MCF 10A (cell line): ENCODE results near the gene ULBP2. TPM values are rescaled to one million over a fixed set of nuclear protein-coding genes. Genes with fewer than 3 reads are reported as not detected.

Experiments used
- BruUV-seq: library from RNA; stranded (reverse); fragments of 400-500 nt; replicated peaks from 2 replicates; lab custom pipeline; 2021; lab: Mats Ljungman, UMichigan
- CTCF ChIA-PET: fragments of 300-600 bp; sonication (Branson Sonifier 250); formaldehyde crosslinking; extraction: SDS; loops from one replicate; lab custom pipeline; 2021; ENCODE audit warnings: antibody characterized with exemption, inconsistent platforms; lab: Yijun Ruan, JAX
- POLR2A ChIA-PET: fragments of 300-600, 350-650 bp; sonication (Branson Sonifier 250); formaldehyde crosslinking; extraction: SDS; loops from one replicate; lab custom pipeline; 2020; ENCODE audit warnings: antibody characterized with exemption, inconsistent platforms; lab: Yijun Ruan, JAX
- DNase-seq: peaks from one replicate; pipeline ENCODE4 v3.0.0-alpha.2; 2018; ENCODE audit not compliant: unreplicated experiment
- H3K27ac Mint-ChIP-seq: one replicate; pipeline ENCODE4 v1.8.0; 2022; ENCODE audit warnings: mild to moderate bottlenecking, low read depth, mixed read lengths; ENCODE audit not compliant: unreplicated experiment
- H3K27me3 Mint-ChIP-seq: one replicate; pipeline ENCODE4 v1.8.0; 2022; ENCODE audit warnings: mixed read lengths; ENCODE audit not compliant: insufficient read depth, unreplicated experiment
- H3K36me3 Mint-ChIP-seq: one replicate; pipeline ENCODE4 v1.8.0; 2022; ENCODE audit warnings: mild to moderate bottlenecking, moderate library complexity, mixed read lengths; ENCODE audit not compliant: insufficient read depth, unreplicated experiment
- H3K4me1 Mint-ChIP-seq: one replicate; pipeline ENCODE4 v1.8.0; 2022; ENCODE audit warnings: mixed read lengths; ENCODE audit not compliant: insufficient read depth, unreplicated experiment
- H3K4me3 Mint-ChIP-seq: one replicate; pipeline ENCODE4 v1.8.0; 2022; ENCODE audit warnings: mild to moderate bottlenecking, moderate library complexity, mixed read lengths; ENCODE audit not compliant: unreplicated experiment
- H3K9me3 Mint-ChIP-seq: one replicate; pipeline ENCODE4 v1.8.0; 2022; ENCODE audit warnings: mixed read lengths; ENCODE audit not compliant: unreplicated experiment
- intact Hi-C: fragments of 100-400 bp; cut with micrococcal nuclease; formaldehyde crosslinking; loops from 2 replicates; pipeline ENCODE4 v1.14.1; 2022
- total RNA-seq: library from RNA; stranded (reverse); gene quantifications from 2 replicates; pipeline ENCODE4 v1.2.3, GENCODE V29; 2022
- TF ChIP-seq, protein P1 (sequence below): fragments of 200-600 bp; IDR thresholded peaks from one replicate; pipeline ENCODE4 v1.8.0; 2022; ENCODE audit warnings: antibody characterized with exemption, mild to moderate bottlenecking; ENCODE audit not compliant: unreplicated experiment

Gene ULBP2
- total RNA-seq, 1 experiment from 2014 or later = 3.1 TPM

DNA sequence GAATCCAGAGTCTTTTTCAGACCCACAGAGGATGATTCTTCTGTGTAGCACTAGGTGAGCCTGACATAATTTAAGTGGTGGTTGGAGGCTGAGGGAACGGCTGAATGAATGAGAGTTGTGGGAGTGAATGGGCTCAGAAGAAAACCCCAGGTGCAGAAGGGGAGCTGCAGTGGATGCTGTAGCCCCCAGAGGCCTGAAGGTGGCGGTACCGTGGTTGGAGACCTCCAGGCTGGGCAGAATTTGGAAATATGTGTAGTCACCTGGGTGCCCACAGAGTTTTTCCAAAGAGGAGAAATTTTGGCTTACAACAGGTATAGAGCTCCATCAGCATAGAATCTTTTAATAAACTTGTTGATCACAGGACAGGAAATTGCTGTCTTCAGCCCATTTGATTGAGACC, 12.4 kb upstream of the ULBP2 start:
- Mint-ChIP-seq H3K9me3 (no peaks in the 10 kb centered on the region), H3K4me3 (no peak overlapping the region), H3K27me3 (peaks cover 32% of the 10 kb centered on the region), H3K4me1 (peaks cover 15% of the 10 kb centered on the region), H3K36me3 (no peaks in the 10 kb centered on the region), H3K27ac (no peak overlapping the region)
- ChIA-PET POLR2A (no interaction called here), CTCF (interaction anchor here (1.2 kb wide), 1 partner anchor 97 kb away, joined by 3 read pairs; no protein-coding TSS in a partner anchor)
- intact Hi-C loops = loop anchor here (10.0 kb wide), 1 partner anchor 385 kb away; the partner anchor contains the start of gene PPIL4
- TF ChIP-seq, protein P1, sequence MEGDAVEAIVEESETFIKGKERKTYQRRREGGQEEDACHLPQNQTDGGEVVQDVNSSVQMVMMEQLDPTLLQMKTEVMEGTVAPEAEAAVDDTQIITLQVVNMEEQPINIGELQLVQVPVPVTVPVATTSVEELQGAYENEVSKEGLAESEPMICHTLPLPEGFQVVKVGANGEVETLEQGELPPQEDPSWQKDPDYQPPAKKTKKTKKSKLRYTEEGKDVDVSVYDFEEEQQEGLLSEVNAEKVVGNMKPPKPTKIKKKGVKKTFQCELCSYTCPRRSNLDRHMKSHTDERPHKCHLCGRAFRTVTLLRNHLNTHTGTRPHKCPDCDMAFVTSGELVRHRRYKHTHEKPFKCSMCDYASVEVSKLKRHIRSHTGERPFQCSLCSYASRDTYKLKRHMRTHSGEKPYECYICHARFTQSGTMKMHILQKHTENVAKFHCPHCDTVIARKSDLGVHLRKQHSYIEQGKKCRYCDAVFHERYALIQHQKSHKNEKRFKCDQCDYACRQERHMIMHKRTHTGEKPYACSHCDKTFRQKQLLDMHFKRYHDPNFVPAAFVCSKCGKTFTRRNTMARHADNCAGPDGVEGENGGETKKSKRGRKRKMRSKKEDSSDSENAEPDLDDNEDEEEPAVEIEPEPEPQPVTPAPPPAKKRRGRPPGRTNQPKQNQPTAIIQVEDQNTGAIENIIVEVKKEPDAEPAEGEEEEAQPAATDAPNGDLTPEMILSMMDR = peak; percentile 12
- no TSS peak for BruUV-seq
- DNase-seq = no peak

DNA sequence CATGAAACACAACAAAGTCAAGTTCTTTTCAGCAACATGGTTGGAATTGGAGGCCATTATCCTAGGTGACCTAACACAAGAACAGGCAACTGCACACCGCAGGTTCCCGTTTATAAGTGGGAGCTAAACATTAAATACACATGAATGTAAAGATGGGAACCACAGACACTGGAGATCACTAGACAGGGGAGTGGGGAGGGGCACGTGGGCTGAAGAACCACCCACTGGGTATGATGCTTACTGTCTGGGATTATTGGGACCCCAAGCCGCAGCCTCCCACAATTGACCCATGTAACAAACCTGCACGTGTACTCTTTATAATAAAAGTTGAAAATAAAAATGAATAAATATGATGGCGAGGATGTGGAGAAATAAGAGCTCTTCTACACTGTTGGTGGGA, 10.3 kb upstream of the ULBP2 start:
- no peaks in the 10 kb centered on the region for H3K9me3 Mint-ChIP-seq
- TF ChIP-seq, protein P1 = no peak
- no peak overlapping the region for H3K27ac Mint-ChIP-seq
- no TSS peak for BruUV-seq
- peaks cover 17% of the 10 kb centered on the region for H3K4me1 Mint-ChIP-seq
- no peaks in the 10 kb centered on the region for H3K36me3 Mint-ChIP-seq
- peaks cover 32% of the 10 kb centered on the region for H3K27me3 Mint-ChIP-seq
- ChIA-PET POLR2A (no interaction called here), CTCF (interaction anchor here (0.6 to 1.4 kb wide), 3 partner anchors 85 to 463 kb away, joined by 3 to 8 read pairs (median 4); no protein-coding TSS in a partner anchor)
- no peak overlapping the region for H3K4me3 Mint-ChIP-seq
- DNase-seq = no peak
- intact Hi-C loops = no loop called here

DNA sequence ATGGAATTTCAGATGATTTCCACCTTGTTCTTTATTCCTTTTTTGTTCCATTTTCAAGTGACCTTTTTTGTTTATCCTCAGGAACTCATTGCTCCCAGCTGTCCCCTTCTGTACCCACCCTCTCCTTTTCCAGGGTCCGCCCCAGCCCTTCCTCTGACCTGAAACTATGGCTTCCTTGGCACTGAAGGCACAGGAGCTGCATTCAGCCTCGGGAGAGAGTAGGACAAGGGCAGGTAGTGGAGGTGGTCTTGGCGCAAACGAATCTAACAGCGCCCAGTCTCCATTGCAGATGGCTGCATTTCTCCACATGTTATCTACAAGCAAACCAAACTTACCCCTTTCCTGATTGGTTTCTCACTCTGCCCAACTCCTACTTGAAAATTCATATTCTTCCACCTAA, 8.8 kb upstream of the ULBP2 start:
- no peak for DNase-seq
- Mint-ChIP-seq H3K27me3 (peaks cover 28% of the 10 kb centered on the region), H3K36me3 (no peaks in the 10 kb centered on the region), H3K9me3 (no peaks in the 10 kb centered on the region), H3K27ac (no peak overlapping the region), H3K4me3 (no peak overlapping the region), H3K4me1 (peaks cover 17% of the 10 kb centered on the region)
- intact Hi-C loops = no loop called here
- CTCF ChIA-PET = interaction anchor here (1.0 kb wide), 1 partner anchor 136 kb away, joined by 3 read pairs; the partner anchor contains the start of gene ULBP3
- BruUV-seq = no TSS peak
- TF ChIP-seq, protein P1 = no peak
- POLR2A ChIA-PET = no interaction called here

DNA sequence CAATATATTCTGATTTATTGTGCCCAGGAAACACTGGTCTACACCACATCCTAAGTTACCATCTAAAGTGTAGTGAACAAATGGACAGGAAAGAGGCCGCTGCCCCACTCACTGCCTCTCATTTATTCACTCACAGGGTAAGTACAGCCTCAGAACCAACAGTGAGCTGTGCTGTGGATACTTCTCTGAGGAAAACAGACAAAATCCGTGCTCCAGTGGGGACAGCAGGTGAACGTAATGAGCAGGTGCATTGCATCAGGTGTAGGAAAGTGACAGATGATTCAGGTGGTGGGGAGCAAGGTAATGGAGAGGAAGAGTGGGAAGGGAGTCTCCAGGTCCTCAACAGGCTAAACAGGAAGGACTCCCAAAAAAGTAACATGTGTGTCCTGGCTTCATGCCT, 8.4 kb upstream of the ULBP2 start:
- POLR2A ChIA-PET = no interaction called here
- H3K36me3 Mint-ChIP-seq = no peaks in the 10 kb centered on the region
- DNase-seq = no peak
- peaks cover 23% of the 10 kb centered on the region for H3K27me3 Mint-ChIP-seq
- no peak overlapping the region for H3K27ac Mint-ChIP-seq
- no peaks in the 10 kb centered on the region for H3K9me3 Mint-ChIP-seq
- BruUV-seq = no TSS peak
- intact Hi-C loops = no loop called here
- peaks cover 17% of the 10 kb centered on the region for H3K4me1 Mint-ChIP-seq
- no peak overlapping the region for H3K4me3 Mint-ChIP-seq
- CTCF ChIA-PET = interaction anchor here (0.5 to 1.0 kb wide), 2 partner anchors 87 to 136 kb away, joined by 3 to 4 read pairs; partner anchors contain the start of gene ULBP3
- TF ChIP-seq, protein P1 = no peak
